ENCODE results near the gene GSK3B.

The GSK3B gene

GRCh38 chr3:119902061-119902460 is 192.2 kb downstream of the GSK3B start:
- Mint-ChIP-seq H3K4me1 (no peaks in the 10 kb centered on the region), H3K36me3 (ENCODE audit: low read depth) (peaks cover 40% of the 10 kb centered on the region), H3K4me3 (no peak overlapping the region), H3K27me3 (ENCODE audit: low read depth) (no peaks in the 10 kb centered on the region), H3K9me3 (no peaks in the 10 kb centered on the region), H3K27ac (no peak overlapping the region)
- TF ChIP-seq CTCF (IDR thresholded peaks at IDR 0.05; ENCODE audit: unreplicated experiment in 3 of 3): no peak

GRCh38 chr3:119901148-119901547 is 193.1 kb downstream of the GSK3B start:
- Mint-ChIP-seq H3K27ac (no peak overlapping the region), H3K4me3 (no peak overlapping the region), H3K36me3 (ENCODE audit: low read depth) (peaks cover 38% of the 10 kb centered on the region), H3K27me3 (ENCODE audit: low read depth) (no peaks in the 10 kb centered on the region), H3K9me3 (peaks cover 1% of the 10 kb centered on the region), H3K4me1 (no peaks in the 10 kb centered on the region)
- TF ChIP-seq CTCF (IDR thresholded peaks at IDR 0.05; ENCODE audit: unreplicated experiment in 3 of 3): no peak

- no peak overlapping the region for H3K4me3 Mint-ChIP-seq
- H3K27me3 Mint-ChIP-seq (ENCODE audit: low read depth): no peaks in the 10 kb centered on the region
- H3K36me3 Mint-ChIP-seq (ENCODE audit: low read depth): peaks cover 47% of the 10 kb centered on the region
- no peaks in the 10 kb centered on the region for H3K4me1 Mint-ChIP-seq
- no peak for TF ChIP-seq CTCF (IDR thresholded peaks at IDR 0.05; ENCODE audit: unreplicated experiment in 3 of 3)
- H3K9me3 Mint-ChIP-seq: peaks cover 2% of the 10 kb centered on the region
- no peak overlapping the region for H3K27ac Mint-ChIP-seq
These were observed 195.1 kb downstream of the GSK3B start for GRCh38 chr3:119899192-119899511.

GRCh38 chr3:119898478-119899191 is 195.6 kb downstream of the GSK3B start:
- H3K27me3 Mint-ChIP-seq (ENCODE audit: low read depth): no peaks in the 10 kb centered on the region
- H3K4me3 Mint-ChIP-seq: no peak overlapping the region
- H3K4me1 Mint-ChIP-seq: no peaks in the 10 kb centered on the region
- no peak overlapping the region for H3K27ac Mint-ChIP-seq
- no peak for TF ChIP-seq CTCF (IDR thresholded peaks at IDR 0.05; ENCODE audit: unreplicated experiment in 3 of 3)
- peaks cover 44% of the 10 kb centered on the region for H3K36me3 Mint-ChIP-seq (ENCODE audit: low read depth)
- peaks cover 2% of the 10 kb centered on the region for H3K9me3 Mint-ChIP-seq

GRCh38 chr3:119894195-119894594 is 200.1 kb downstream of the GSK3B start:
- Mint-ChIP-seq H3K27ac (no peak overlapping the region), H3K4me3 (no peak overlapping the region), H3K27me3 (ENCODE audit: low read depth) (no peaks in the 10 kb centered on the region), H3K36me3 (ENCODE audit: low read depth) (peaks cover 50% of the 10 kb centered on the region), H3K9me3 (peaks cover 5% of the 10 kb centered on the region), H3K4me1 (no peaks in the 10 kb centered on the region)
- TF ChIP-seq CTCF (IDR thresholded peaks at IDR 0.05; ENCODE audit: unreplicated experiment in 3 of 3): no peak

GRCh38 chr3:119893769-119894168 is 200.5 kb downstream of the GSK3B start:
- Mint-ChIP-seq H3K36me3 (ENCODE audit: low read depth) (peaks cover 51% of the 10 kb centered on the region), H3K4me3 (no peak overlapping the region), H3K27ac (no peak overlapping the region), H3K4me1 (no peaks in the 10 kb centered on the region), H3K27me3 (ENCODE audit: low read depth) (no peaks in the 10 kb centered on the region), H3K9me3 (peaks cover 8% of the 10 kb centered on the region)
- TF ChIP-seq CTCF (IDR thresholded peaks at IDR 0.05; ENCODE audit: unreplicated experiment in 3 of 3): no peak

All from nephron (organoid).